ENCODE data around the gene EIF5A2. TPM values are rescaled to one million over a fixed set of nuclear protein-coding genes. Genes with fewer than 3 reads are reported as not detected.
"Not testable (repeated sequence)": the region's sequence is repeated elsewhere in the genome, so short reads cannot be mapped to it uniquely, and the experiment has no call there.

The EIF5A2 gene
- total RNA-seq, 4 donors from 2014 or later = 0.57 to 5.0 (median 1.8) TPM

GRCh38 chr3:170942011-170942410 lies 33.6 kb upstream of the EIF5A2 start:
- Histone ChIP-seq H3K9me3 (peaks cover 0 to 3% (median 0%) of the 10 kb centered on the region in 4 donors), H3K27ac (no peak overlapping the region), H3K4me1 (no peaks in the 10 kb centered on the region), H3K4me3 (no peak overlapping the region), H3K27me3 (no peaks in the 10 kb centered on the region), H3K36me3 (no peaks in the 10 kb centered on the region)
- no peak for TF ChIP-seq POLR2A (IDR thresholded peaks at IDR 0.05)
- no peak for TF ChIP-seq CTCF (IDR thresholded peaks at IDR 0.05)
- DNase-seq = no peak

- Histone ChIP-seq H3K36me3 (no peaks in the 10 kb centered on the region), H3K4me1 (no peaks in the 10 kb centered on the region), H3K9me3 (peaks cover 0 to 3% (median 0%) of the 10 kb centered on the region in 4 donors), H3K4me3 (no peak overlapping the region), H3K27me3 (no peaks in the 10 kb centered on the region), H3K27ac (no peak overlapping the region)
- TF ChIP-seq POLR2A (IDR thresholded peaks at IDR 0.05) = no peak
- DNase-seq = no peak
These were observed 33.1 kb upstream of the EIF5A2 start for GRCh38 chr3:170941551-170941950.

- H3K27me3 ChIP-seq, H3K27ac ChIP-seq, DNase-seq, H3K4me1 ChIP-seq, H3K36me3 ChIP-seq, H3K9me3 ChIP-seq, H3K4me3 ChIP-seq: not testable (repeated sequence)
These were observed 24.6 kb upstream of the EIF5A2 start for GRCh38 chr3:170933039-170933438.

GRCh38 chr3:170923553-170923952 lies 15.1 kb upstream of the EIF5A2 start:
- not testable (repeated sequence) for H3K4me3 ChIP-seq, DNase-seq, H3K4me1 ChIP-seq, H3K9me3 ChIP-seq, H3K27me3 ChIP-seq, H3K36me3 ChIP-seq, H3K27ac ChIP-seq

GRCh38 chr3:170918715-170919114 lies 10.3 kb upstream of the EIF5A2 start:
- H3K9me3 ChIP-seq = peaks cover 0 to 8% (median 0%) of the 10 kb centered on the region in 4 donors
- no peaks in the 10 kb centered on the region for H3K4me1 ChIP-seq
- TF ChIP-seq CTCF (IDR thresholded peaks at IDR 0.05) (no peak), POLR2A (IDR thresholded peaks at IDR 0.05) (no peak)
- H3K4me3 ChIP-seq = no peak overlapping the region
- no peaks in the 10 kb centered on the region for H3K27me3 ChIP-seq
- no peaks in the 10 kb centered on the region for H3K36me3 ChIP-seq
- DNase-seq = no peak
- no peak overlapping the region for H3K27ac ChIP-seq

- H3K4me1 ChIP-seq = no peaks in the 10 kb centered on the region
- peaks cover 0 to 11% (median 0%) of the 10 kb centered on the region in 4 donors for H3K9me3 ChIP-seq
- DNase-seq = no peak
- no peaks in the 10 kb centered on the region for H3K36me3 ChIP-seq
- no peak overlapping the region for H3K4me3 ChIP-seq
- TF ChIP-seq CTCF (IDR thresholded peaks at IDR 0.05) = no peak
- no peak for TF ChIP-seq POLR2A (IDR thresholded peaks at IDR 0.05)
- H3K27ac ChIP-seq = no peak overlapping the region
- H3K27me3 ChIP-seq = no peaks in the 10 kb centered on the region
These were observed 6.3 kb upstream of the EIF5A2 start for GRCh38 chr3:170914690-170915089.

- H3K4me1 ChIP-seq = no peaks in the 10 kb centered on the region
- H3K27me3 ChIP-seq = no peaks in the 10 kb centered on the region
- TF ChIP-seq POLR2A (IDR thresholded peaks at IDR 0.05) = no peak
- no peak for TF ChIP-seq CTCF (IDR thresholded peaks at IDR 0.05)
- no peak for DNase-seq
- H3K4me3 ChIP-seq = no peak overlapping the region
- no peak overlapping the region for H3K27ac ChIP-seq
- H3K9me3 ChIP-seq = peaks cover 0 to 10% (median under 1%) of the 10 kb centered on the region in 4 donors
- no peaks in the 10 kb centered on the region for H3K36me3 ChIP-seq
These were observed 5.8 kb upstream of the EIF5A2 start for GRCh38 chr3:170914212-170914611.
